Keratinocyte (primary cell): ENCODE measurements around the gene CTNNA2. TPM values are rescaled to one million over a fixed set of nuclear protein-coding genes. Genes with fewer than 3 reads are reported as not detected.

Source experiments
- DNase-seq: peaks from one replicate; pipeline ENCODE4 v3.0.0-alpha.2; 2011; ENCODE audit warnings: low read depth, missing footprints, low spot score
- FAIRE-seq: peaks from 2 replicates; lab custom pipeline; 2011; peaks lifted over from hg19 to GRCh38; lab: Jason Lieb, UNC
- H2AFZ ChIP-seq: 2 replicates; pipeline ENCODE4 v1.6.0; 2012; ENCODE audit warnings: low read length, control low read depth, inconsistent platforms; ENCODE audit not compliant: control insufficient read depth
- H3K27ac ChIP-seq: 2 replicates; pipeline ENCODE4 v1.5.1; 2011; ENCODE audit warnings: low read length; ENCODE audit not compliant: control insufficient read depth, insufficient read depth
- H3K27me3 ChIP-seq: 3 replicates; pipeline ENCODE4 v1.6.0; 2011; ENCODE audit warnings: low read length; ENCODE audit not compliant: control insufficient read depth, insufficient read depth; ENCODE audit errors: extremely low read depth
- H3K36me3 ChIP-seq, 2 experiments: 2 replicates in 1 of 2; 3 replicates in 1 of 2; pipeline ENCODE4 v1.5.1; 2011; ENCODE audit warnings: low read length in 2 of 2, mild to moderate bottlenecking in 1 of 2; ENCODE audit not compliant: control insufficient read depth in 2 of 2, insufficient read depth in 2 of 2; ENCODE audit errors: extremely low read depth in 1 of 2
- H3K4me1 ChIP-seq: 3 replicates; pipeline ENCODE4 v1.5.1; 2011; ENCODE audit warnings: low read length; ENCODE audit not compliant: control insufficient read depth, insufficient read depth; ENCODE audit errors: extremely low read depth
- H3K4me2 ChIP-seq: 3 replicates; pipeline ENCODE4 v1.6.0; 2011; ENCODE audit warnings: low read depth, low read length; ENCODE audit not compliant: control insufficient read depth, insufficient read depth; ENCODE audit errors: extremely low read depth
- H3K4me3 ChIP-seq, 3 experiments: fragments of 200-600 bp in 1 of 3; sonication (generic) in 1 of 3; 2 replicates in 2 of 3; 3 replicates in 1 of 3; pipeline ENCODE4 v1.5.1; 2011 to 2016; ENCODE audit warnings: low read length in 3 of 3, mild to moderate bottlenecking in 3 of 3, control low read depth in 2 of 3, inconsistent platforms in 1 of 3, low read depth in 1 of 3, mixed read lengths in 1 of 3, mixed run types in 1 of 3, moderate library complexity in 1 of 3; ENCODE audit not compliant: control insufficient read depth in 2 of 3, insufficient read depth in 2 of 3; ENCODE audit errors: extremely low read depth in 1 of 3
- H3K79me2 ChIP-seq: 2 replicates; pipeline ENCODE4 v1.6.0; 2012; ENCODE audit warnings: low read length; ENCODE audit not compliant: control insufficient read depth, insufficient read depth
- H3K9ac ChIP-seq: 3 replicates; pipeline ENCODE4 v1.6.0; 2011; ENCODE audit warnings: low read length; ENCODE audit not compliant: control insufficient read depth, insufficient read depth; ENCODE audit errors: extremely low read depth
- H3K9me1 ChIP-seq: 3 replicates; pipeline ENCODE4 v1.6.0; 2011; ENCODE audit warnings: low read length; ENCODE audit not compliant: control insufficient read depth, insufficient read depth; ENCODE audit errors: extremely low read depth
- H3K9me3 ChIP-seq: 2 replicates; pipeline ENCODE4 v1.5.1; 2012; ENCODE audit warnings: low read depth, low read length; ENCODE audit not compliant: control insufficient read depth
- H4K20me1 ChIP-seq: 3 replicates; pipeline ENCODE4 v1.6.0; 2011; ENCODE audit warnings: low read length; ENCODE audit not compliant: control insufficient read depth, insufficient read depth; ENCODE audit errors: extremely low read depth
- EZH2 ChIP-seq: IDR thresholded peaks from one replicate; pipeline ENCODE4 v1.6.1; 2012; ENCODE audit warnings: inconsistent platforms, mild to moderate bottlenecking, low read length, moderate library complexity
- dilution Hi-C: fragments of 300-500 bp; cut with MboI; formaldehyde crosslinking; loops from one replicate; pipeline ENCODE4 v1.7.0; 2020; ENCODE audit warnings: low sequenced_read_pairs; ENCODE audit not compliant: extremely low pct_ligation_motif_present
- polyA plus RNA-seq, 5 experiments: library from polyadenylated mRNA; depleted of rRNA in 3 of 5; stranded (reverse) in 3 of 5; stranded (forward) in 1 of 5; unstranded in 1 of 5; fragments of >200 nt; gene quantifications; 1 replicate in 1 of 5; 2 replicates in 3 of 5; 3 replicates in 1 of 5; pipeline versions ENCODE4 v1.2.1 to v1.2.3, GENCODE V29; 2011 to 2012; ENCODE audit warnings: missing spikeins in 2 of 5, low read depth in 1 of 5, low replicate concordance in 1 of 5
- TF ChIP-seq, protein P1 (sequence below), 3 experiments: IDR thresholded peaks in 1 of 3; conservative IDR thresholded peaks in 1 of 3; optimal IDR thresholded peaks in 1 of 3; 2 replicates in 2 of 3; 3 replicates in 1 of 3; pipeline versions ENCODE3 to v1.5.1; 2011; ENCODE audit warnings: low read length in 3 of 3, mild to moderate bottlenecking in 3 of 3, moderate library complexity in 2 of 3, control low read depth in 1 of 3, inconsistent platforms in 1 of 3; ENCODE audit not compliant: insufficient read depth in 2 of 3; ENCODE audit errors: extremely low read depth in 1 of 3

The CTNNA2 gene
- polyA plus RNA-seq, 1 donor (not counting 4 experiments of a cell fraction or from before 2014, with no cell fraction given) = not detected

DNA sequence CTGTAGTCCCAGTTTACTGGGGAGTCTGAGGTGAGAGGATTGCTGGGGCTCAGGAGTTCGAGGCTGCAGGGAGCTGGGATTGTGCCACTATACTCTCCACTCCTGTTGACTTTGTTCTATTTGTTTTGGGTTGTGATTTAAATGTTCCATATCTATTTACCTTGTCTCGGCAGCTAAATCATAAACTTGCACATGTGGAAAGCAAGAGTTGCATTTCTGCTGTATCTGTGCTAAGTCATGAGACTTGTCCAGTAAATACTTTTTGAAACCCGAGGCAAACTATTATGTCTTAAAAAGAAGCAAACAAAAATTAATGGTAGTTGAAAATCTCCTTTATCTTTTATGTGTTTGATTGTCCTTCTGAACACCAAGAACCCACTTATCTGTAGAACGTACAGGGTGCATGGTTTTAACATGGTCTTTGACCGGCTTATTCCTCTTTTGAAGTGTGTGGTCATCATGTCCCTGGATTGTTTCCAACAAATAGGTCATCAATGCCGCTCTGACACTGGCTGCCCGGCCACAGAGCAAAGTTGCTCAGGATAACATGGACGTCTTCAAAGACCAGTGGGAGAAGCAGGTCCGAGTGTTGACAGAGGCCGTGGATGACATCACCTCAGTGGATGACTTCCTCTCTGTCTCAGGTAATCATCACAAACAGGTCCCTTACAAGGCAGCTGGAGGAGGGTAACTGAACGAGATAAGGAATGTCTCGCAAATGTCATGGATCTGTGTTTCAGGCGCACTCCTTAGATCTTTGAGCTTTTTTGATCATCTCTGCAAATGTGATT lies 1032.8 kb downstream of the CTNNA2 start:
- no peaks in the 10 kb centered on the region for H3K9me3 ChIP-seq
- no peak overlapping the region for H2AFZ ChIP-seq
- no peak overlapping the region for H3K9ac ChIP-seq
- H4K20me1 ChIP-seq = no peaks in the 10 kb centered on the region
- no peaks in the 10 kb centered on the region for H3K79me2 ChIP-seq
- H3K4me1 ChIP-seq = no peaks in the 10 kb centered on the region
- H3K4me3 ChIP-seq = no peak overlapping the region
- no peaks in the 10 kb centered on the region for H3K36me3 ChIP-seq
- no peaks in the 10 kb centered on the region for H3K9me1 ChIP-seq
- dilution Hi-C loops = no loop called here
- DNase-seq = no peak
- no peak for TF ChIP-seq EZH2
- TF ChIP-seq, protein P1, sequence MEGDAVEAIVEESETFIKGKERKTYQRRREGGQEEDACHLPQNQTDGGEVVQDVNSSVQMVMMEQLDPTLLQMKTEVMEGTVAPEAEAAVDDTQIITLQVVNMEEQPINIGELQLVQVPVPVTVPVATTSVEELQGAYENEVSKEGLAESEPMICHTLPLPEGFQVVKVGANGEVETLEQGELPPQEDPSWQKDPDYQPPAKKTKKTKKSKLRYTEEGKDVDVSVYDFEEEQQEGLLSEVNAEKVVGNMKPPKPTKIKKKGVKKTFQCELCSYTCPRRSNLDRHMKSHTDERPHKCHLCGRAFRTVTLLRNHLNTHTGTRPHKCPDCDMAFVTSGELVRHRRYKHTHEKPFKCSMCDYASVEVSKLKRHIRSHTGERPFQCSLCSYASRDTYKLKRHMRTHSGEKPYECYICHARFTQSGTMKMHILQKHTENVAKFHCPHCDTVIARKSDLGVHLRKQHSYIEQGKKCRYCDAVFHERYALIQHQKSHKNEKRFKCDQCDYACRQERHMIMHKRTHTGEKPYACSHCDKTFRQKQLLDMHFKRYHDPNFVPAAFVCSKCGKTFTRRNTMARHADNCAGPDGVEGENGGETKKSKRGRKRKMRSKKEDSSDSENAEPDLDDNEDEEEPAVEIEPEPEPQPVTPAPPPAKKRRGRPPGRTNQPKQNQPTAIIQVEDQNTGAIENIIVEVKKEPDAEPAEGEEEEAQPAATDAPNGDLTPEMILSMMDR (optimal IDR thresholded peaks at IDR 0.05 in 1 of 3, IDR thresholded peaks at IDR 0.05 in 1 of 3, conservative IDR thresholded peaks at IDR 0.05 in 1 of 3; ENCODE audit: extremely low read depth in 1 of 3, insufficient read depth in 2 of 3, low read length in 3 of 3) = no peak
- no peaks in the 10 kb centered on the region for H3K27me3 ChIP-seq
- H3K27ac ChIP-seq = no peak overlapping the region
- no peak for FAIRE-seq
- H3K4me2 ChIP-seq = no peak overlapping the region

DNA sequence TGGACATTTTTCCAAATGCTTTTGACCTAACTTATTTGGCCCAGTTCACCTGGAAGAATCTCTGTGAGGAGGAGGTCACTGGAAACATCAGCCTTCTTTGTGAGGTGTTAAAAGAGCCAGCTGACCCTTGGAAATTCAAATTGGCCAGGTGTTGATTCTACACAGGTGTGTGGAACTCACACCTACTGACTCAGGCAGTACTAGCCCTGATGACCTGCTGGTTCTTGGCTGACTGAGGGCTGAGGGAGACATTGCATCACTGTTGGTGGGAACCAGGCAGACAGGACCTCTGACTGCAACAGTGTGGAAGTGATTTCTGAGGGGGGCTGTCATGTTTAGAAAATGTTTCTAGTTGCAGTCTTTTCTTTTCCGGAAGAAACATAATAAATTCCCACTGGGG lies 1033.9 kb downstream of the CTNNA2 start:
- no peak for DNase-seq
- Histone ChIP-seq H3K27ac (no peak overlapping the region), H3K79me2 (no peaks in the 10 kb centered on the region), H2AFZ (no peak overlapping the region), H3K9ac (no peak overlapping the region), H3K4me3 (no peak overlapping the region), H3K4me2 (no peak overlapping the region), H3K4me1 (no peaks in the 10 kb centered on the region), H3K9me1 (no peaks in the 10 kb centered on the region), H3K27me3 (no peaks in the 10 kb centered on the region), H3K9me3 (no peaks in the 10 kb centered on the region), H3K36me3 (no peaks in the 10 kb centered on the region), H4K20me1 (no peaks in the 10 kb centered on the region)
- FAIRE-seq = no peak
- TF ChIP-seq, protein P1 (optimal IDR thresholded peaks at IDR 0.05 in 1 of 3, IDR thresholded peaks at IDR 0.05 in 1 of 3, conservative IDR thresholded peaks at IDR 0.05 in 1 of 3; ENCODE audit: extremely low read depth in 1 of 3, insufficient read depth in 2 of 3, low read length in 3 of 3) = no peak
- no peak for TF ChIP-seq EZH2
- dilution Hi-C loops = no loop called here
